HEK293 (cell line): ENCODE results near the gene ZBTB39.

Experiments used
- CTCF ChIA-PET: fragments of 350-600 bp; formaldehyde crosslinking; extraction: SDS; loops from one replicate; lab custom pipeline; 2021; ENCODE audit warnings: antibody characterized with exemption; lab: Yijun Ruan, JAX
- POLR2A ChIA-PET: fragments of 300-600 bp; formaldehyde crosslinking; extraction: SDS; loops from one replicate; lab custom pipeline; 2020; ENCODE audit warnings: antibody characterized with exemption, inconsistent platforms; lab: Yijun Ruan, JAX
- H3K27ac ChIP-seq: fragments of 200-500 bp; sonication (Bioruptor generic); 2 replicates; pipeline ENCODE4 v1.5.1; 2014; ENCODE audit warnings: low read depth, low read length, control low read depth, inconsistent platforms; ENCODE audit errors: extremely low read depth
- H3K36me3 ChIP-seq, 2 experiments: fragments of 200-500 bp in 1 of 2; sonication (Bioruptor generic) in 1 of 2; 1 replicate in 1 of 2; 2 replicates in 1 of 2; pipeline ENCODE4 v1.5.1; 2014 to 2017; ENCODE audit warnings: inconsistent platforms in 2 of 2, low read length in 2 of 2; ENCODE audit not compliant: control insufficient read depth in 2 of 2, insufficient read depth in 1 of 2
- H3K4me1 ChIP-seq: fragments of 200-500 bp; sonication (Bioruptor generic); 2 replicates; pipeline ENCODE4 v1.5.1; 2014; ENCODE audit warnings: mild to moderate bottlenecking, low read length, inconsistent platforms; ENCODE audit not compliant: control insufficient read depth, insufficient read depth
- H3K4me3 ChIP-seq: 2 replicates; pipeline ENCODE4 v1.5.1; 2011; ENCODE audit warnings: low read depth, mild to moderate bottlenecking, control low read depth, low read length, moderate library complexity
- H3K9me3 ChIP-seq: fragments of 200-500 bp; sonication (Bioruptor generic); 2 replicates; pipeline ENCODE4 v1.5.1; 2014; ENCODE audit warnings: low read depth, low read length, inconsistent platforms; ENCODE audit not compliant: control insufficient read depth, insufficient read depth
- GLI4 ChIP-seq: fragments of 450-650 bp; formaldehyde crosslinking; IDR thresholded peaks from 2 replicates; pipeline ENCODE4 v1.5.1; 2016; ENCODE audit warnings: missing biosample characterization, missing genetic modification characterization
- HIC1 ChIP-seq: fragments of 450-650 bp; formaldehyde crosslinking; IDR thresholded peaks from 2 replicates; pipeline ENCODE4 v1.5.1; 2016; ENCODE audit warnings: missing biosample characterization, missing genetic modification characterization
- KLF7 ChIP-seq: fragments of 450-650 bp; formaldehyde crosslinking; IDR thresholded peaks from 2 replicates; pipeline ENCODE4 v1.5.1; 2016; ENCODE audit warnings: missing biosample characterization, missing genetic modification characterization, borderline replicate concordance
- RBAK ChIP-seq: fragments of 450-650 bp; formaldehyde crosslinking; IDR thresholded peaks from 2 replicates; pipeline ENCODE4 v1.5.1; 2016; ENCODE audit warnings: missing biosample characterization, missing genetic modification characterization
- TCF7L2 ChIP-seq: IDR thresholded peaks from 2 replicates; pipeline ENCODE4 v1.6.1; 2011; ENCODE audit warnings: low read depth, mild to moderate bottlenecking, inconsistent platforms, low read length, moderate library complexity, borderline replicate concordance
- TRIM28 ChIP-seq: IDR thresholded peaks from 2 replicates; pipeline ENCODE4 v1.6.1; 2011; ENCODE audit warnings: low read length, control low read depth, borderline replicate concordance
- ZBTB1 ChIP-seq: fragments of 450-650 bp; formaldehyde crosslinking; IDR thresholded peaks from 2 replicates; pipeline ENCODE4 v1.5.1; 2016; ENCODE audit warnings: missing biosample characterization, missing genetic modification characterization
- ZFP41 ChIP-seq: fragments of 450-650 bp; formaldehyde crosslinking; IDR thresholded peaks from 2 replicates; pipeline ENCODE4 v1.5.1; 2016; ENCODE audit warnings: missing biosample characterization, missing genetic modification characterization, borderline replicate concordance
- ZFP69B ChIP-seq: fragments of 450-650 bp; formaldehyde crosslinking; IDR thresholded peaks from 2 replicates; pipeline ENCODE4 v1.5.1; 2016; ENCODE audit warnings: missing biosample characterization, missing genetic modification characterization
- ZNF121 ChIP-seq: fragments of 450-650 bp; formaldehyde crosslinking; IDR thresholded peaks from 2 replicates; pipeline ENCODE4 v1.5.1; 2016; ENCODE audit warnings: missing biosample characterization, missing genetic modification characterization
- ZNF132 ChIP-seq: fragments of 450-650 bp; formaldehyde crosslinking; IDR thresholded peaks from 2 replicates; pipeline ENCODE4 v1.5.1; 2017; ENCODE audit warnings: missing biosample characterization, missing genetic modification characterization, borderline replicate concordance
- ZNF133 ChIP-seq: fragments of 450-650 bp; formaldehyde crosslinking; IDR thresholded peaks from 2 replicates; pipeline ENCODE4 v1.5.1; 2016; ENCODE audit warnings: missing biosample characterization, missing genetic modification characterization
- ZNF16 ChIP-seq: fragments of 450-650 bp; formaldehyde crosslinking; IDR thresholded peaks from 2 replicates; pipeline ENCODE4 v1.5.1; 2016; ENCODE audit warnings: low read depth, missing biosample characterization, missing genetic modification characterization
- ZNF174 ChIP-seq: fragments of 450-650 bp; formaldehyde crosslinking; IDR thresholded peaks from 2 replicates; pipeline ENCODE4 v1.5.0; 2017; ENCODE audit warnings: missing biosample characterization, mild to moderate bottlenecking, missing genetic modification characterization
- ZNF23 ChIP-seq: fragments of 450-650 bp; formaldehyde crosslinking; IDR thresholded peaks from 2 replicates; pipeline ENCODE4 v1.5.1; 2016; ENCODE audit warnings: missing biosample characterization, missing genetic modification characterization, borderline replicate concordance
- ZNF548 ChIP-seq: fragments of 450-650 bp; formaldehyde crosslinking; IDR thresholded peaks from 2 replicates; pipeline ENCODE4 v1.5.1; 2016; ENCODE audit warnings: missing biosample characterization, missing genetic modification characterization
- ZNF571 ChIP-seq: fragments of 450-650 bp; formaldehyde crosslinking; IDR thresholded peaks from 2 replicates; pipeline ENCODE4 v1.5.0; 2017; ENCODE audit warnings: missing biosample characterization, missing genetic modification characterization
- ZNF624 ChIP-seq: fragments of 450-650 bp; formaldehyde crosslinking; IDR thresholded peaks from 2 replicates; pipeline ENCODE4 v1.5.1; 2017; ENCODE audit warnings: missing biosample characterization, missing genetic modification characterization
- ZNF664 ChIP-seq: fragments of 450-650 bp; formaldehyde crosslinking; IDR thresholded peaks from 2 replicates; pipeline ENCODE4 v1.5.1; 2016; ENCODE audit warnings: missing biosample characterization, missing genetic modification characterization
- ZNF785 ChIP-seq: fragments of 450-650 bp; formaldehyde crosslinking; IDR thresholded peaks from 2 replicates; pipeline ENCODE4 v1.5.1; 2016; ENCODE audit warnings: missing biosample characterization, missing genetic modification characterization
- ZSCAN16 ChIP-seq: fragments of 450-650 bp; formaldehyde crosslinking; IDR thresholded peaks from 2 replicates; pipeline ENCODE4 v1.5.1; 2016; ENCODE audit warnings: missing biosample characterization, missing genetic modification characterization
- ZSCAN18 ChIP-seq: fragments of 450-650 bp; formaldehyde crosslinking; IDR thresholded peaks from 2 replicates; pipeline ENCODE4 v1.5.1; 2016; ENCODE audit warnings: missing biosample characterization, missing genetic modification characterization
- TF ChIP-seq, protein P1 (sequence below): IDR thresholded peaks from 2 replicates; pipeline ENCODE4 v1.6.1; 2011; ENCODE audit warnings: mild to moderate bottlenecking, low read depth, low read length, borderline replicate concordance
- TF ChIP-seq, protein P2 (sequence below): fragments of 450-650 bp; formaldehyde crosslinking; IDR thresholded peaks from 2 replicates; pipeline ENCODE4 v1.5.1; 2016; ENCODE audit warnings: missing biosample characterization, missing genetic modification characterization, low read depth
- TF ChIP-seq, protein P3 (sequence below): fragments of 450-650 bp; formaldehyde crosslinking; IDR thresholded peaks from 2 replicates; pipeline ENCODE4 v1.5.1; 2016; ENCODE audit warnings: missing biosample characterization, missing genetic modification characterization

The ZBTB39 gene

DNA sequence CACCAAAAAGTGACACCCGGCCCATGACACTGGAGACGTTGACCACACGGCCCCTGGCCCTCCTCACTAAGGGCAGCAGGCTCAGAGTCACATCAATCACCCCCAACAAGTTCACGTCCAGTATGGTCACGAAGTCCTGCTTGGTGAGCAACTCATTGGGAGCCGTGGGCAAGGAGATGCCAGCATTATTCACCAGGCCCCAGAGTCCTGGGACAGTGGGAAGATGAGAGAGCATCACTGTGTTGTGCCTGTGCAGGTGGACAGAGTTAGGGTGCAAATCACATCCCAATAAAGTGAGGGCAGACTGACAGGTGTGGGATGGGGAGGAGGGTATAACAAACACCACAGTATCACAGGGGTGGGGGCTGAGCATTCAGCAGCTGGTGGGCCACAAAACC lies 51.4 kb downstream of the ZBTB39 start:
- TF ChIP-seq, protein P1, sequence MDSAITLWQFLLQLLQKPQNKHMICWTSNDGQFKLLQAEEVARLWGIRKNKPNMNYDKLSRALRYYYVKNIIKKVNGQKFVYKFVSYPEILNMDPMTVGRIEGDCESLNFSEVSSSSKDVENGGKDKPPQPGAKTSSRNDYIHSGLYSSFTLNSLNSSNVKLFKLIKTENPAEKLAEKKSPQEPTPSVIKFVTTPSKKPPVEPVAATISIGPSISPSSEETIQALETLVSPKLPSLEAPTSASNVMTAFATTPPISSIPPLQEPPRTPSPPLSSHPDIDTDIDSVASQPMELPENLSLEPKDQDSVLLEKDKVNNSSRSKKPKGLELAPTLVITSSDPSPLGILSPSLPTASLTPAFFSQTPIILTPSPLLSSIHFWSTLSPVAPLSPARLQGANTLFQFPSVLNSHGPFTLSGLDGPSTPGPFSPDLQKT: no peak
- TF ChIP-seq ZNF23 (tag by site-specific recombination) (no peak), ZNF132 (tag by site-specific recombination) (no peak), ZBTB1 (tag by site-specific recombination) (no peak), ZFP69B (no peak), ZNF16 (tag by site-specific recombination) (no peak), RBAK (no peak), ZNF133 (no peak), TCF7L2 (no peak), KLF7 (no peak), GLI4 (tag by site-specific recombination) (no peak), ZNF121 (no peak), ZNF174 (no peak)
- TF ChIP-seq, protein P2, sequence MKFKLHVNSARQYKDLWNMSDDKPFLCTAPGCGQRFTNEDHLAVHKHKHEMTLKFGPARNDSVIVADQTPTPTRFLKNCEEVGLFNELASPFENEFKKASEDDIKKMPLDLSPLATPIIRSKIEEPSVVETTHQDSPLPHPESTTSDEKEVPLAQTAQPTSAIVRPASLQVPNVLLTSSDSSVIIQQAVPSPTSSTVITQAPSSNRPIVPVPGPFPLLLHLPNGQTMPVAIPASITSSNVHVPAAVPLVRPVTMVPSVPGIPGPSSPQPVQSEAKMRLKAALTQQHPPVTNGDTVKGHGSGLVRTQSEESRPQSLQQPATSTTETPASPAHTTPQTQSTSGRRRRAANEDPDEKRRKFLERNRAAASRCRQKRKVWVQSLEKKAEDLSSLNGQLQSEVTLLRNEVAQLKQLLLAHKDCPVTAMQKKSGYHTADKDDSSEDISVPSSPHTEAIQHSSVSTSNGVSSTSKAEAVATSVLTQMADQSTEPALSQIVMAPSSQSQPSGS: no peak
- TF ChIP-seq, protein P3, sequence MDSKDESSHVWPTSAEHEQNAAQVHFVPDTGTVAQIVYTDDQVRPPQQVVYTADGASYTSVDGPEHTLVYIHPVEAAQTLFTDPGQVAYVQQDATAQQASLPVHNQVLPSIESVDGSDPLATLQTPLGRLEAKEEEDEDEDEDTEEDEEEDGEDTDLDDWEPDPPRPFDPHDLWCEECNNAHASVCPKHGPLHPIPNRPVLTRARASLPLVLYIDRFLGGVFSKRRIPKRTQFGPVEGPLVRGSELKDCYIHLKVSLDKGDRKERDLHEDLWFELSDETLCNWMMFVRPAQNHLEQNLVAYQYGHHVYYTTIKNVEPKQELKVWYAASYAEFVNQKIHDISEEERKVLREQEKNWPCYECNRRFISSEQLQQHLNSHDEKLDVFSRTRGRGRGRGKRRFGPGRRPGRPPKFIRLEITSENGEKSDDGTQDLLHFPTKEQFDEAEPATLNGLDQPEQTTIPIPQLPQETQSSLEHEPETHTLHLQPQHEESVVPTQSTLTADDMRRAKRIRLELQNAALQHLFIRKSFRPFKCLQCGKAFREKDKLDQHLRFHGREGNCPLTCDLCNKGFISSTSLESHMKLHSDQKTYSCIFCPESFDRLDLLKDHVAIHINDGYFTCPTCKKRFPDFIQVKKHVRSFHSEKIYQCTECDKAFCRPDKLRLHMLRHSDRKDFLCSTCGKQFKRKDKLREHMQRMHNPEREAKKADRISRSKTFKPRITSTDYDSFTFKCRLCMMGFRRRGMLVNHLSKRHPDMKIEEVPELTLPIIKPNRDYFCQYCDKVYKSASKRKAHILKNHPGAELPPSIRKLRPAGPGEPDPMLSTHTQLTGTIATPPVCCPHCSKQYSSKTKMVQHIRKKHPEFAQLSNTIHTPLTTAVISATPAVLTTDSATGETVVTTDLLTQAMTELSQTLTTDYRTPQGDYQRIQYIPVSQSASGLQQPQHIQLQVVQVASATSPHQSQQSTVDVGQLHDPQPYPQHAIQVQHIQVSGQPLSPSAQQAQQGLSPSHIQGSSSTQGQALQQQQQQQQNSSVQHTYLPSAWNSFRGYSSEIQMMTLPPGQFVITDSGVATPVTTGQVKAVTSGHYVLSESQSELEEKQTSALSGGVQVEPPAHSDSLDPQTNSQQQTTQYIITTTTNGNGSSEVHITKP (tag by site-specific recombination): no peak

DNA sequence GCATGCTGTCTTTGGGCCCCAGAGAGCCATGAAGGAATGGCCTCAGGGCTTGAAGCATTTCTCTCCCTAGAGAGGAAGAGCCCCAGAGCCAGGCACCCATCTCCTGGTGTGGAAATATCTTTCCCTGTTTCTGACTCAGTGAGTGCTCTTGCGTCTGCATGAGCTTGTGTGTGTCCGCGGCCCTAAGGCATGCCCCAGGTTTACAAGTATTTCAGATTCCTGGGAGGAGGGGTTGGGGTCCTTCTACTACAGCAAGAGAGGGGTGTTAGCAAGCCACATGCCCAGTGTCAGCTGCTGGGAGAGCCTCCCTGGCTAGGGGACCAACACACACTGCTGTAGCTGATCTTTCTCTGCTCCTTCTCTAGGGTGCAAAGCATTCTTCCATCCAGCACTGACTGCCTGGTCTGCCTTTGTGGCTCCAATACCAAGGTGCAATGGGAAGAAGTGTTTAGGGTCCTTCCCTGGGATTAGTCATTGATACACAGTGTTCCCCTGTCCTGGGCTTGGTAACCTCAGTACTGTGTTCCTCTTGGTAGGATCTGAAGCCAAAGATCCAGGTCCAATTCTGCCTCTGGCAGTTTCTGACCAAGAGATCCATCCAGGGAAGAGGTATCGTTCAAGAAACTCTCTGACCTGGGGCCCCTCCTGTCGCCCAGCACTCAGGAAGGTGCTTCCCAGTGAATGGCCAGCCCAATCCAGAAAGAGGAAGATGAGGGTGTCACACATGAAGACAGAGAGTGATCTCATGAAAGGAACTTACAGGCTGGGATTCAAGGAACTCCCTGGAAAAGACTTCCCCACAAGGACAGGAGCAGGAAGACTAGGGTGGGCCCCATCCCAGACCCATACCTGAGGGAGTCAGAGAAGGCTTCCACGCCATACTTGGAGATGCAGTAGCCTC lies 52.0 kb downstream of the ZBTB39 start:
- H3K36me3 ChIP-seq: no peaks in the 10 kb centered on the region
- no peak overlapping the region for H3K27ac ChIP-seq
- no peaks in the 10 kb centered on the region for H3K9me3 ChIP-seq
- ChIA-PET POLR2A (no interaction called here), CTCF (no interaction called here)
- no peaks in the 10 kb centered on the region for H3K4me1 ChIP-seq
- TF ChIP-seq HIC1 (no peak), ZNF624 (tag by site-specific recombination) (no peak), ZFP41 (no peak), ZNF664 (tag by site-specific recombination) (no peak), ZSCAN18 (tag by site-specific recombination) (no peak), ZSCAN16 (tag by site-specific recombination) (no peak), TRIM28 (no peak), ZNF785 (tag by site-specific recombination) (no peak), ZNF571 (tag by site-specific recombination) (no peak), ZNF548 (no peak)
- no peak overlapping the region for H3K4me3 ChIP-seq

More for the DNA sequence above, 51.4 kb downstream of the ZBTB39 start:
- Histone ChIP-seq H3K27ac (no peak overlapping the region), H3K9me3 (no peaks in the 10 kb centered on the region), H3K4me3 (no peak overlapping the region), H3K36me3 (no peaks in the 10 kb centered on the region), H3K4me1 (no peaks in the 10 kb centered on the region)
- POLR2A ChIA-PET: no interaction called here
- CTCF ChIA-PET: interaction anchor here (1.2 kb wide), 1 partner anchor 33 kb away, joined by 3 read pairs; no protein-coding TSS in a partner anchor
